Ovary (tissue), 9 donors: ENCODE measurements around the gene RIPOR3. TPM values are rescaled to one million over a fixed set of nuclear protein-coding genes. Genes with fewer than 3 reads are reported as not detected.

Experiments used
- DNase-seq, 5 donors: peaks; one replicate each; pipeline ENCODE4 v3.0.0-alpha.2; 2019 to 2020
- H3K27ac ChIP-seq, 2 donors: fragments of 200-600 bp; one replicate each; pipeline versions ENCODE4 v1.5.1 to v1.8.0; 2019 to 2022
- H3K27me3 ChIP-seq: fragments of 200-600 bp; one replicate; pipeline ENCODE4 v1.8.0; 2022
- H3K36me3 ChIP-seq: fragments of 200-600 bp; sonication (generic); one replicate; pipeline ENCODE4 v1.5.1; 2019
- H3K4me1 ChIP-seq: one replicate; pipeline ENCODE4 v1.8.1; 2013; ENCODE audit warnings: mild to moderate bottlenecking, moderate library complexity; ENCODE audit not compliant: insufficient read depth
- H3K4me3 ChIP-seq: fragments of 200-600 bp; sonication (generic); one replicate; pipeline ENCODE4 v1.5.1; 2017
- H3K9me3 ChIP-seq, 2 donors: fragments of 200-600 bp in 1 of 2; sonication (generic) in 1 of 2; one replicate each; pipeline versions ENCODE4 v1.5.1 to v1.8.1; 2013 to 2019; ENCODE audit warnings: mild to moderate bottlenecking in 1 of 2, moderate library complexity in 1 of 2
- EP300 ChIP-seq: sonication (generic); formaldehyde crosslinking; IDR thresholded peaks from one replicate; pipeline ENCODE4 v1.6.1; 2017; ENCODE audit warnings: antibody characterized with exemption
- POLR2A ChIP-seq: fragments of 450-650 bp; IDR thresholded peaks from one replicate; pipeline ENCODE4 v1.6.1; 2017; ENCODE audit warnings: antibody characterized with exemption, mild to moderate bottlenecking, moderate library complexity
- WGBS, 3 donors: extraction: QIAGEN DNeasy Blood & Tissue Kit in 1 of 3; methylation state at CpG; one replicate each; pipeline versions ENCODE4 v1.1.5 to v1.1.7; 2013 to 2017; 5-methylcytosine and 5-hydroxymethylcytosine counted together
- intact Hi-C, 4 donors: fragments of 100-400 bp; cut with DNase I; formaldehyde crosslinking; loops; one replicate each; pipeline versions ENCODE4 v1.11.0 to v1.15.1; 2022 to 2023
- polyA plus RNA-seq, 2 donors: library from polyadenylated mRNA; stranded (reverse); fragments of 200-250 nt in 1 of 2; fragments of 350-450 nt in 1 of 2; fragmentation: Illumina TruSeq in 1 of 2; extraction: RNeasy Lipid Tissue Mini Kit (QIAGEN cat#74804) in 1 of 2; gene quantifications; one replicate each; pipeline ENCODE4 v1.2.3, GENCODE V29; 2013 to 2014
- total RNA-seq, 7 donors: library from RNA; depleted of rRNA in 2 of 7; stranded (reverse); fragments of >200 nt in 2 of 7; fragmentation: NEBNext Ultra II Directional in 3 of 7; extraction: Animal tissue kit (Norgen Biotek cat#: 25700) in 3 of 7; gene quantifications; one replicate each; pipeline versions ENCODE4 v1.1.0 to v1.2.4, GENCODE V29; 2016 to 2023
- TF ChIP-seq, protein P1 (sequence below), 3 donors: fragments of 450-650 bp in 2 of 3; fragments of 200-600 bp in 1 of 3; IDR thresholded peaks; one replicate each; pipeline versions ENCODE4 v1.5.1 to v1.8.0; 2016 to 2022; ENCODE audit warnings: antibody characterized with exemption in 3 of 3, mild to moderate bottlenecking in 1 of 3
- donor health status: DM: no; HTN: no; CAD: no; lungs with moderate emphysema.
- donor health status: DM: no; HTN: no; CAD: no.
- donor health status: Bipolar disorder and iron deficiency.
- donor health status: DM: yes; HTN: yes; CAD: no.
- donor health status: DM: no; HTN: no; CAD: no.
- donor health status: DM: yes; HTN: yes; CAD: no.

RIPOR3 gene
- total and polyA plus RNA-seq, 9 donors = 1.3 to 22.7 (median 8.0) TPM

DNA sequence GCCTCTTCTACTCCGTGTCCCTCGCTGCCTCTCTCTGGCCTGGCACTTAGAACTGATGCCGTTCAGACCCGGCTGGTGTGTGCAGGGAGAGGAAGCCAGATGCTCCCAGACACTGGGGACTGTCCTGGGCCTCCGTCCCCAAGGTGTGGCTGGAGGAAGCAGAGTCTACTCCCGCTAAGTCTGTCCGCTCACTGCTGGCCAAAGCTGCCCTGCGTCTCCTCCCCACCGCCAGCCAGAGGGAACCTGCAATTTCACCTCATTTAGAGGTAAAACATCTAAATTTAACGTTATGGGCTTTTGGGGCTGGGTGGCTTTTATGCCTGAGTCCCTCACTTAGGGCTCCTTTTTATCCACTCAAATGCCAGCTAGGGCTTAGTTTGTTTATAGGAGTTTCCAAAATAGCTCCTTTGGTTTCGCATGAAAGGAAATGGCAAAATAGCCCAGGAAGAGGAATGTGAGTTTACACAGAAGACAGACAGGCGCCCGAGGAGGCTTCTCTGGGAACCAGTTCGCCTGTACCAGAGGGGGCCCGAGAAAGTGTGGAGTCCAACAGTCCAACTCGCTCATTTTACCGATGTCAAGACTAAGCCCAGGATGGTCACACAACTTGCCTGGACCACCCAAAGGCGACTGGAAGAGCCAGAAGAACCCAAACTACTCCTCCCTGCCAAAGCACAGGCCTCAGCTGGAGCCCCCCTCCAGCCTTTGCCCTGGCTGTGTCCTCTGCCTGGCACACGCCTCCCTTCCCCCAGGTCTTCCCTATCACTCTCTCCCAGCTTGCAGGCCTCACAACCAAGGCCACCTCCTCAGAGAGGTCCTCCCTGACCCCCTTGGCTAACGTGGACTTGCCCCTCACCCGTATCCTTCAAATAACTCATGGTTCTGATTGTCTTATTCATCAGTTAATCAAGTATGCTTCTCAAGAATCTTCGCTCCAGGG is 54.5 kb downstream of the RIPOR3 start:
- H3K4me3 ChIP-seq = no peak overlapping the region
- peaks cover 13% of the 10 kb centered on the region for H3K4me1 ChIP-seq
- H3K27ac ChIP-seq = no peak overlapping the region
- no peak for DNase-seq
- TF ChIP-seq POLR2A (no peak), EP300 (no peak)
- TF ChIP-seq, protein P1, sequence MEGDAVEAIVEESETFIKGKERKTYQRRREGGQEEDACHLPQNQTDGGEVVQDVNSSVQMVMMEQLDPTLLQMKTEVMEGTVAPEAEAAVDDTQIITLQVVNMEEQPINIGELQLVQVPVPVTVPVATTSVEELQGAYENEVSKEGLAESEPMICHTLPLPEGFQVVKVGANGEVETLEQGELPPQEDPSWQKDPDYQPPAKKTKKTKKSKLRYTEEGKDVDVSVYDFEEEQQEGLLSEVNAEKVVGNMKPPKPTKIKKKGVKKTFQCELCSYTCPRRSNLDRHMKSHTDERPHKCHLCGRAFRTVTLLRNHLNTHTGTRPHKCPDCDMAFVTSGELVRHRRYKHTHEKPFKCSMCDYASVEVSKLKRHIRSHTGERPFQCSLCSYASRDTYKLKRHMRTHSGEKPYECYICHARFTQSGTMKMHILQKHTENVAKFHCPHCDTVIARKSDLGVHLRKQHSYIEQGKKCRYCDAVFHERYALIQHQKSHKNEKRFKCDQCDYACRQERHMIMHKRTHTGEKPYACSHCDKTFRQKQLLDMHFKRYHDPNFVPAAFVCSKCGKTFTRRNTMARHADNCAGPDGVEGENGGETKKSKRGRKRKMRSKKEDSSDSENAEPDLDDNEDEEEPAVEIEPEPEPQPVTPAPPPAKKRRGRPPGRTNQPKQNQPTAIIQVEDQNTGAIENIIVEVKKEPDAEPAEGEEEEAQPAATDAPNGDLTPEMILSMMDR (IDR thresholded peaks at IDR 0.05) = no peak
- intact Hi-C loops = no loop called here
- H3K27me3 ChIP-seq = no peaks in the 10 kb centered on the region
- WGBS, 3 donors = 72 to 79% (median 73%) methylated on average over 22 of the region's 22 CpGs
- H3K36me3 ChIP-seq = no peaks in the 10 kb centered on the region
- no peaks in the 10 kb centered on the region for H3K9me3 ChIP-seq

DNA sequence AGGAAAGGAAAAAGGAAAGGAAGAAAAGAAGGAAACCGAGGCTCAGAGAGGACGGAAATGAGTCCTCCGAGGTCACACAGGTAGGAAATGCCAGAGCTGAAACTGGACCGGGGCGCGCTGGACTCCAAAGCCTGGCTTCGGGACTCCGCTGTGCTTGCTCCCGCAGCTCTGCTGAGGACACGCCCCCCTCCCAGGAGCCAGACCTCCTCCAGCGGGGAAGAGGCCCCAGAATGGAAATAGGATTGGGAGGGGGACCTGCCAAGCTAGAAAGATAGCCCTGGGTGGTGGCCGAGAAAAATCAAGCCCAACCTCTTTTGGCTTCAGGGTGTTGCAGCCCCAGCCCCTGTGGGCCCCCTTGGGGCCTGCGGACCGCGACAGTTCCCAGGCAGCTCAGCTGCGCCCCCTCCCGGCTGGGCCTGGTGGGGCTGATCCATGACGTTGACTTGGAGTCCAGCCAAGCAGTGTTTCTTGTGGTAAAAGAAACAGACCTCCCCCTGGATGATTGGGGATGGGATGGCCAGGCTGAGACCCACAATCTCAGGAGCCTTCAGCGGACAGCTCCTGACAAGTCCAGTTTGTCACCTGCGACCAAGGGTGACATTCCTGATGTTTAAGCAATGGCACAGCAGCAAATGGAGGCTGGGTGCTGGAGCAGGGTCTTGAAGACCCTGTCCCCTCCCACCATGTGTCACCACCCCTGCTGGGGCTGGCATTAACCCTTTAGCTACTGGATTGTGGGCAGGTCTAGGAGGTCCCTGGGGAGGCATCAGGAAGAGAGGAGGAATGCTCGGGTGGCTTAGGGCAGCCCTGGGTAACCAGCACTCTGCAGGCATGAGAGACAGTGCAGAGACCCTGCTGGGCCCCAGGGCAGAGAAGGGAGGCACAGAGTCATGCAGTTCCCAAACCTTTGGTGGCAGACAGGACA is 55.4 kb downstream of the RIPOR3 start:
- no peaks in the 10 kb centered on the region for H3K36me3 ChIP-seq
- intact Hi-C loops = no loop called here
- H3K4me1 ChIP-seq = peaks cover 13% of the 10 kb centered on the region
- H3K4me3 ChIP-seq = no peak overlapping the region
- H3K27ac ChIP-seq = no peak overlapping the region
- H3K27me3 ChIP-seq = no peaks in the 10 kb centered on the region
- WGBS, 3 donors = 30 to 41% (median 32%) methylated on average over 21 of the region's 21 CpGs
- peak; percentile 65 to 82 (median 72) for DNase-seq
- no peaks in the 10 kb centered on the region for H3K9me3 ChIP-seq
- TF ChIP-seq, protein P1 (IDR thresholded peaks at IDR 0.05) = peak; percentile 34 to 66 (median 53)
- TF ChIP-seq POLR2A = no peak
- no peak for TF ChIP-seq EP300

DNA sequence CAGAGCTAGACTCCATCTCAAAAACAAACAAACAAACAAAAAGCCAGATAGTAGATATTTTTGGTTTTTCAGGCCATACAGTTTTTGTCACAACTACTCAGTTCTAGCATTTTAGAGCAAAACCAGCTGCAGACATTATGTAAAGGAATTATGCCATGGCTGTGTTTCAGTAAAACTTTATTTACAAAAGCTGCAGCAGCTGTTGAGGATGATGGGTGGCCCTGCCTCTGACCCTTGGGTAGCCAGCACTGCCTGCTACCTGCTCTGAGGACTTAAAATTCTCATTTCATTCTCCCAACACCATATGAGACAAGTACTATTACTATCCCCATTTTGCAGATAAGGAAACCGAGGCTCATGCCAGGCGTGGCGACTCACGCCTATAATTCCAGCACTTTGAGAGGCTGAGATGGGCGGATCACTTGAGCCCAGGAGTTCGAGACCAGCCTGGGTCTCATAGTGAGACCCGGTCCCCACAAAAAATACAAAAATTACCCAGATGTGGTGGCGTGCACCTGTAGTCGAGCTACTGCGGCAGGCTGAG is 56.3 kb downstream of the RIPOR3 start:
- Histone ChIP-seq H3K36me3 (no peaks in the 10 kb centered on the region), H3K27ac (no peak overlapping the region), H3K27me3 (no peaks in the 10 kb centered on the region), H3K4me3 (no peak overlapping the region), H3K9me3 (no peaks in the 10 kb centered on the region), H3K4me1 (peaks cover 13% of the 10 kb centered on the region)
- intact Hi-C loops = no loop called here
- WGBS, 3 donors = 93 to 94% (median 93%) methylated on average over 10 of the region's 10 CpGs
- no peak for DNase-seq
- no peak for TF ChIP-seq POLR2A
- TF ChIP-seq EP300 = no peak
- TF ChIP-seq, protein P1 (IDR thresholded peaks at IDR 0.05) = no peak

DNA sequence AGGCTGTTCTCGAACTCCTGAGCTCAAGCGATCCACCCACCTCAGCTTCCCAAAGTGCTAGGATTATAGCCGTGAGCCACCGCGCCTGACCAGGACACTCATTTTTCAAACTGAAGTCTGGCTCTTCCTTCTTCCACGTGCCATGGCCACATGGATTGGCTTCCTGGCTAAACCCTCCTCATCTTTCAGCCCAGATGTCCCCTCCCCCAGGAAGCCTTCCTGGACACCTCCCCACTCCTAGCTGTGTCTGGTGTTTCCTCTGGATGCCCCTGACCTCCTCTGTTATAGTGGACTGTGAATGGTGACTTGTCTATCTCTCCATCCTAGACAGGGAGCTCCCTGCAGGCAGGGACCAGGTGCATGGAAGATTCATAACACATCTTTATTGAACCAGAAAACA is 57.2 kb downstream of the RIPOR3 start:
- 84 to 87% (median 85%) methylated on average over 6 of the region's 6 CpGs for WGBS, 3 donors
- Histone ChIP-seq H3K27ac (no peak overlapping the region), H3K4me3 (no peak overlapping the region), H3K36me3 (no peaks in the 10 kb centered on the region), H3K4me1 (peaks cover 13% of the 10 kb centered on the region), H3K27me3 (no peaks in the 10 kb centered on the region), H3K9me3 (no peaks in the 10 kb centered on the region)
- intact Hi-C loops = no loop called here
- DNase-seq = no peak
- no peak for TF ChIP-seq EP300
- TF ChIP-seq POLR2A = no peak
- TF ChIP-seq, protein P1 (IDR thresholded peaks at IDR 0.05) = no peak
